ENCODE results near the gene GMEB1. TPM values are rescaled to one million over a fixed set of nuclear protein-coding genes. Genes with fewer than 3 reads are reported as not detected.

The GMEB1 gene
- total and polyA plus RNA-seq, 2 donors (not counting 1 experiment from before 2014, with no cell fraction given): 7.5 to 21.7 TPM

GRCh38 chr1:28656335-28656734 is 12.2 kb upstream of the GMEB1 start:
- Mint-ChIP-seq H3K4me1 (no peaks in the 10 kb centered on the region), H3K27me3 (no peaks in the 10 kb centered on the region), H3K4me3 (no peak overlapping the region), H3K27ac (no peak overlapping the region), H3K9me3 (ENCODE audit: insufficient read depth) (no peaks in the 10 kb centered on the region)
- Histone ChIP-seq H3K4me1 (ENCODE audit: control insufficient read depth in 2 of 2, insufficient read depth in 2 of 2, low read length in 2 of 2) (no peaks in the 10 kb centered on the region), H3K4me3 (ENCODE audit: control extremely low read depth in 1 of 5, extremely low read depth in 1 of 5, insufficient read depth in 1 of 5, low read depth in 2 of 5, low read length in 4 of 5) (no peak overlapping the region), H4K20me1 (ENCODE audit: control insufficient read depth, insufficient read depth, low read length, poor library complexity, severe bottlenecking) (no peaks in the 10 kb centered on the region), H3K9ac (ENCODE audit: low read length) (no peak overlapping the region), H3K9me3 (ENCODE audit: control extremely low read depth in 1 of 3, control insufficient read depth in 2 of 3, insufficient read depth in 1 of 3, low read length in 2 of 3) (no peaks in the 10 kb centered on the region), H3K27ac (ENCODE audit: low read length in 2 of 2) (no peak overlapping the region), H2AFZ (ENCODE audit: insufficient read depth, low read depth, low read length, poor library complexity, severe bottlenecking) (no peak overlapping the region), H3K36me3 (replicated peaks in 1 of 2; ENCODE audit: control extremely low read depth in 1 of 2, control insufficient read depth in 1 of 2, extremely low read depth in 1 of 2, insufficient read depth in 2 of 2, low read length in 1 of 2) (no peaks in the 10 kb centered on the region), H3K79me2 (ENCODE audit: control insufficient read depth, insufficient read depth, low read length) (no peaks in the 10 kb centered on the region), H3K4me2 (replicated peaks; ENCODE audit: low read depth, low read length, poor library complexity, severe bottlenecking) (no peak overlapping the region), H3K27me3 (replicated peaks in 1 of 4; ENCODE audit: control extremely low read depth in 1 of 4, control insufficient read depth in 3 of 4, insufficient read depth in 4 of 4, low read length in 3 of 4) (no peaks in the 10 kb centered on the region)
- DNase-seq: no peak
- intact Hi-C loops (cut with micrococcal nuclease): no loop called here
- TF ChIP-seq CTCF (IDR thresholded peaks at IDR 0.05) (no peak), EZH2 (IDR thresholded peaks at IDR 0.05; ENCODE audit: borderline replicate concordance, insufficient read depth, low read depth, low read length, poor library complexity, severe bottlenecking) (no peak)
- ATAC-seq (ENCODE audit: low read depth): no peak
- CTCF ChIA-PET: no interaction called here
- WGBS (ENCODE audit: insufficient coverage): 100% methylated on average over 1 of the region's 6 CpGs
- POLR2A ChIA-PET: no interaction called here

- Histone ChIP-seq H3K4me1 (ENCODE audit: control insufficient read depth in 2 of 2, insufficient read depth in 2 of 2, low read length in 2 of 2) (peaks cover 5 to 11% of the 10 kb centered on the region in 2 donors), H2AFZ (ENCODE audit: insufficient read depth, low read depth, low read length, poor library complexity, severe bottlenecking) (no peak overlapping the region), H3K4me3 (ENCODE audit: control extremely low read depth in 1 of 5, extremely low read depth in 1 of 5, insufficient read depth in 1 of 5, low read depth in 2 of 5, low read length in 4 of 5) (no peak overlapping the region), H3K36me3 (replicated peaks in 1 of 2; ENCODE audit: control extremely low read depth in 1 of 2, control insufficient read depth in 1 of 2, extremely low read depth in 1 of 2, insufficient read depth in 2 of 2, low read length in 1 of 2) (no peaks in the 10 kb centered on the region), H4K20me1 (ENCODE audit: control insufficient read depth, insufficient read depth, low read length, poor library complexity, severe bottlenecking) (no peaks in the 10 kb centered on the region), H3K27me3 (replicated peaks in 1 of 4; ENCODE audit: control extremely low read depth in 1 of 4, control insufficient read depth in 3 of 4, insufficient read depth in 4 of 4, low read length in 3 of 4) (no peaks in the 10 kb centered on the region), H3K9ac (ENCODE audit: low read length) (no peak overlapping the region), H3K79me2 (ENCODE audit: control insufficient read depth, insufficient read depth, low read length) (no peaks in the 10 kb centered on the region), H3K27ac (ENCODE audit: low read length in 2 of 2) (no peak overlapping the region), H3K9me3 (ENCODE audit: control extremely low read depth in 1 of 3, control insufficient read depth in 2 of 3, insufficient read depth in 1 of 3, low read length in 2 of 3) (no peaks in the 10 kb centered on the region), H3K4me2 (replicated peaks; ENCODE audit: low read depth, low read length, poor library complexity, severe bottlenecking) (no peak overlapping the region)
- ATAC-seq (ENCODE audit: low read depth) (no peak), DNase-seq (no peak)
- POLR2A ChIA-PET: no interaction called here
- intact Hi-C loops (cut with micrococcal nuclease): no loop called here
- TF ChIP-seq CTCF (IDR thresholded peaks at IDR 0.05): no peak
- TF ChIP-seq EZH2 (IDR thresholded peaks at IDR 0.05; ENCODE audit: borderline replicate concordance, insufficient read depth, low read depth, low read length, poor library complexity, severe bottlenecking): no peak
- CTCF ChIA-PET: interaction anchor here (0.6 to 0.7 kb wide), 3 partner anchors 30 to 96 kb away, joined by 3 to 4 read pairs (median 3); no protein-coding TSS in a partner anchor
- Mint-ChIP-seq H3K9me3 (ENCODE audit: insufficient read depth) (no peaks in the 10 kb centered on the region), H3K27me3 (no peaks in the 10 kb centered on the region), H3K4me1 (peaks cover 8% of the 10 kb centered on the region), H3K27ac (no peak overlapping the region), H3K4me3 (no peak overlapping the region)
- WGBS (ENCODE audit: insufficient coverage): 89% methylated on average over 3 of the region's 7 CpGs
These were observed 4.6 kb upstream of the GMEB1 start for GRCh38 chr1:28663871-28664470.

Data from B cell (primary cell).